PFSK-1 (cell line): ENCODE data around the gene NAP1L4.

Experiments used
- FOXP2 ChIP-seq: optimal IDR thresholded peaks from 2 replicates; pipeline ENCODE3; 2011; ENCODE audit warnings: borderline replicate concordance, control low read depth, inconsistent platforms; ENCODE audit not compliant: insufficient read depth; ENCODE audit errors: extremely low read length, extremely low read depth
- POLR2AphosphoS5 ChIP-seq: IDR thresholded peaks from 2 replicates; pipeline ENCODE4 v1.6.1; 2012; ENCODE audit warnings: low read depth, mild to moderate bottlenecking, control low read depth, low read length, moderate library complexity
- REST ChIP-seq, 2 experiments: IDR thresholded peaks; 2 replicates each; pipeline versions ENCODE4 v1.6.1 to v1.8.0; 2011 to 2012; ENCODE audit warnings: low read depth in 2 of 2, low read length in 2 of 2, control low read depth in 1 of 2, inconsistent platforms in 1 of 2, mild to moderate bottlenecking in 1 of 2, moderate library complexity in 1 of 2; ENCODE audit not compliant: insufficient read depth in 1 of 2
- SIN3A ChIP-seq: IDR thresholded peaks from 2 replicates; pipeline ENCODE4 v1.6.1; 2012; ENCODE audit warnings: mild to moderate bottlenecking, low read length, moderate library complexity, borderline replicate concordance; ENCODE audit not compliant: insufficient read depth
- TAF1 ChIP-seq: IDR thresholded peaks from 2 replicates; pipeline ENCODE4 v1.6.1; 2012; ENCODE audit warnings: low read length, control low read depth, borderline replicate concordance; ENCODE audit not compliant: insufficient read depth

DNA sequence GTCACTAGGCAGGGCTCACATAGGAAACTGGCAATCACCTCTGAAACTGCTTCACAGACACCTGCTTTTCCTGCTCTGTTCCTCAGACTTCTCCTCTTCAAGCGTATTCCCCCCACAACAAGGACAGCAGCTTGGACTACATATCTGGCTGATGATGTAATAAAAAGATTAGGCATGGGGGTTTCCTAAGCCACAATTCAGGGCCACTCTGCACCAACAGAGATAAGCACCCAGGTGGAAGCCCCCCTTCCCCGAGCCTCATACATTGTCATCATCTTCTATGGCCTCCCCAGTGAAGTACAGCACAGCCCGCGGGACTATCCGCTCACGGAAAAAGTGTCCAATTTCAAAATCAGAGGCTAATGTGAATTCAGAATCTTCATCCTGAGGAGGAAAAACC, 37.9 kb downstream of the NAP1L4 start:
- TF ChIP-seq TAF1 = no peak
- TF ChIP-seq POLR2AphosphoS5 = no peak
- no peak for TF ChIP-seq REST (IDR thresholded peaks at IDR 0.05; ENCODE audit: insufficient read depth in 1 of 2, low read depth in 2 of 2, low read length in 2 of 2)
- TF ChIP-seq SIN3A = no peak
- no peak for TF ChIP-seq FOXP2
